ENCODE measurements around the gene KLHL6.

DNA sequence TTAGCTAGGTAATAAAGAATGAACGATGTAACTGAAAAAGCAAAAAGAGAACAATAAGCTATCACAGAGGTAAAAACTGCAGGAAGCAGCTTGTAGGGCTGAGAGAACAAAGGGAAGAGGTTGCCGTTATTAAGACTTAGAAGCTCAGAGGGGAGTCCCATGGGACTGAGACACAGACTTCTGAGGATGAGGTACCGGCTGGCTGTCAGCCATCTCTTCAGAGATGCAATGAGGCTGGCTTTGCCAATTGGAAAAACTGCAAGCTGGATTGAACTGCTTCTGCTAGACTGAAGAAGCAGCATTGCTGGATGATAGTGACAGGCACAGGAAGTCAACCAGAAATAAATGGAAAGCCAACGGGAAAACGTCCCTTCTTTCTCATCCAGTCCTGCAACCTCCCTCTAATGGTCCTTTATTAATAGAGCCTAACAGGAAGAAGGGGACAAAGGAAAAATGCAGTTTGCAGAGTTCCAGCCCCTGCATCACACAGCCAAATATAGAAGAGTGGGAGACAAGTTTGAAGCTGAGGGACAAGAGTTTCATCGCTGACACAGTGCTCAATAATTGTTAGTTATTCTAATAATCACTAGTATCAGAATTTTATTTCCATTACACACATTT is 21.1 kb upstream of the KLHL6 start:
- TF ChIP-seq, protein P1, sequence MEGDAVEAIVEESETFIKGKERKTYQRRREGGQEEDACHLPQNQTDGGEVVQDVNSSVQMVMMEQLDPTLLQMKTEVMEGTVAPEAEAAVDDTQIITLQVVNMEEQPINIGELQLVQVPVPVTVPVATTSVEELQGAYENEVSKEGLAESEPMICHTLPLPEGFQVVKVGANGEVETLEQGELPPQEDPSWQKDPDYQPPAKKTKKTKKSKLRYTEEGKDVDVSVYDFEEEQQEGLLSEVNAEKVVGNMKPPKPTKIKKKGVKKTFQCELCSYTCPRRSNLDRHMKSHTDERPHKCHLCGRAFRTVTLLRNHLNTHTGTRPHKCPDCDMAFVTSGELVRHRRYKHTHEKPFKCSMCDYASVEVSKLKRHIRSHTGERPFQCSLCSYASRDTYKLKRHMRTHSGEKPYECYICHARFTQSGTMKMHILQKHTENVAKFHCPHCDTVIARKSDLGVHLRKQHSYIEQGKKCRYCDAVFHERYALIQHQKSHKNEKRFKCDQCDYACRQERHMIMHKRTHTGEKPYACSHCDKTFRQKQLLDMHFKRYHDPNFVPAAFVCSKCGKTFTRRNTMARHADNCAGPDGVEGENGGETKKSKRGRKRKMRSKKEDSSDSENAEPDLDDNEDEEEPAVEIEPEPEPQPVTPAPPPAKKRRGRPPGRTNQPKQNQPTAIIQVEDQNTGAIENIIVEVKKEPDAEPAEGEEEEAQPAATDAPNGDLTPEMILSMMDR (conservative IDR thresholded peaks at IDR 0.05; ENCODE audit: low read depth, low read length) = no peak
- no peak for TF ChIP-seq EZH2 (IDR thresholded peaks at IDR 0.05; ENCODE audit: borderline replicate concordance, low read depth, low read length, poor library complexity, severe bottlenecking)

Data from A673 (cell line).